Measurements from ENCODE around the gene MACROD2.

DNA sequence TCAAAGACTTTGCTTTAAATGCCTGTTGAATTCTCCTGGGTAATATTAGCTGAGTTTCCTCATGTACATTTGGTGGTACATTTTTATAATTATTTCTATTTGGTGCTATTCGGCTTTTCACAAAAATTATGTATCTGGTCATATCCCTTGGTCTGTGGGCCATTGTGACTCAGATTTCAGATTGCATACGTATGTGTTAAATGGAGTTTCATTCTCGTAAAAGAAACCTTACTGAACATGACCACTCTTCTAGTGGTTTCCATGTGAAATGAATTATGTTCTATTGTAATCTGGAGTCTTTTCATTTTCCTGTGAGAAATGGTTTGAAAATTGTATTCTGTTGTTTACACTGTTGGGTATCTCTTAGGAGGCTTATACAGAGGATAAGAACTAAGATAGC lies 728.3 kb downstream of the MACROD2 start:
- TF ChIP-seq, protein P1, sequence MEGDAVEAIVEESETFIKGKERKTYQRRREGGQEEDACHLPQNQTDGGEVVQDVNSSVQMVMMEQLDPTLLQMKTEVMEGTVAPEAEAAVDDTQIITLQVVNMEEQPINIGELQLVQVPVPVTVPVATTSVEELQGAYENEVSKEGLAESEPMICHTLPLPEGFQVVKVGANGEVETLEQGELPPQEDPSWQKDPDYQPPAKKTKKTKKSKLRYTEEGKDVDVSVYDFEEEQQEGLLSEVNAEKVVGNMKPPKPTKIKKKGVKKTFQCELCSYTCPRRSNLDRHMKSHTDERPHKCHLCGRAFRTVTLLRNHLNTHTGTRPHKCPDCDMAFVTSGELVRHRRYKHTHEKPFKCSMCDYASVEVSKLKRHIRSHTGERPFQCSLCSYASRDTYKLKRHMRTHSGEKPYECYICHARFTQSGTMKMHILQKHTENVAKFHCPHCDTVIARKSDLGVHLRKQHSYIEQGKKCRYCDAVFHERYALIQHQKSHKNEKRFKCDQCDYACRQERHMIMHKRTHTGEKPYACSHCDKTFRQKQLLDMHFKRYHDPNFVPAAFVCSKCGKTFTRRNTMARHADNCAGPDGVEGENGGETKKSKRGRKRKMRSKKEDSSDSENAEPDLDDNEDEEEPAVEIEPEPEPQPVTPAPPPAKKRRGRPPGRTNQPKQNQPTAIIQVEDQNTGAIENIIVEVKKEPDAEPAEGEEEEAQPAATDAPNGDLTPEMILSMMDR (conservative IDR thresholded peaks at IDR 0.05; ENCODE audit: low read depth, low read length): no peak
- no peak for TF ChIP-seq EZH2 (IDR thresholded peaks at IDR 0.05; ENCODE audit: borderline replicate concordance, low read depth, low read length, poor library complexity, severe bottlenecking)
